HG03457 (cell line): ENCODE measurements around the gene NR6A1.

ENCODE experiments used
- ATAC-seq: cut with Tn5 transposase; IDR thresholded peaks from one replicate; pipeline ENCODE4 v1.9.1; 2021; ENCODE audit warnings: moderate number of reproducible peaks; ENCODE audit not compliant: unreplicated experiment

NR6A1 gene

DNA sequence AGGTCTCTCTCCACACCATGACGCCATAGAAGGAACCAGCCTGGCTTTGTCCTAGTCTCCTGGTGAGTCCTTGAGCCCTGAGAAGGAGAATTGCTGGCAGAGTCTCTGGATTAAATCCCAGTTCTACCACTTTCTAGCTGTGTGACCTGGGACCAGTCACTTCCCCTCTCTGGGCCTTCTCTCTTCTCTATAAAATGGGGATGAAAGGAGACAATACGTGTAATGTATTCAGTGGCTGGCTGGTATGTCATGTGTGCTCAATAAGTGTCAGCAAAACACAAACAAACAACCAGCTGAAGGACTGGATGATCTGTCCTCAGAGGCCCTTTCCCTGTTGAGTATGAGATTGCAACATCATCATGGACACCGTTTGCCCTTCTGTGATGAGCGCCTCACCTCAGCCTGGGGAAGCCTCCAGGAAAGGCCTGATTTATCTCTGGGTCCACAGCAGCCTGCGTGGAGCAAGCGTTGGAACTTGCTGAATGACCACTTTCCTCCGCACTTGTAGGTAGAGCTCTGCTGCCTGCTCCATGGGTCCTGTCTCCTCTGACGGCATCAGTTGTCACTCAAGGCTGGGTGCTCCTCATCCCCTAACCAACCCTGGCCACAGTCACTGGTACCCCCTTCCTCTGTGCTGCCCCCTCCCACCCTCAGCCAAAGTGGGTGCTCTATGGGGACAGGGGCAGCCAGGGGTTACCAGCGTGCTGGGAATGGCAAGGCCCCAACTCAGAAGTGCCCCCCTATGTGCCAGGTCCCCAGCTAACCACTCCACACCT, 260.3 kb downstream of the NR6A1 start:
- ATAC-seq: no peak

GRCh38 chr9:124507880-124508423, 263.2 kb downstream of the NR6A1 start:
- ATAC-seq: no peak

- ATAC-seq: no peak
These were observed 263.9 kb downstream of the NR6A1 start, which contains the start of gene NR5A1 for GRCh38 chr9:124506931-124507879. Gene NR5A1 (minus strand): TSS chr9:124507399. CDS start chr9:124503395, 4,004 bp downstream.

DNA sequence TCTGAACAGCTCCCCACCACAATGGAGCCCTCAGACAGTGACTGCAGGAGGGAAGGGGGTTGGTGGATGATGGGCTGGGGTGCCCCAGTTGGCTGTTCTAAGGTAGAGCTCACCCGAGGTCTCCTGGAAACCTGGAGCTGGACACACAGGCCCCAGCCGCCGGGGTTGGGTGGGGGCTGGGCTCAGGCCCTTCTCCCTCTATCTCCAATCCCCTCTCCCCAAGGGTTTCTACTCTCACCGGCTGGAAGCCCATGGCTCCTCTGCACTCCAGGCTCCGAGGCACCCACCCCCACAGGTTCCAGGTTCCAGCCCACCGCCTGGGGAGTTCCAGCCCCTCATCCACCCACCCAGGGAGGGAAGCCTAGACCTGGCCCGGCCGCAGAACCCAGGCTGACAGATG, 264.7 kb downstream of the NR6A1 start:
- ATAC-seq: no peak

GRCh38 chr9:124505901-124506346, 265.2 kb downstream of the NR6A1 start:
- no peak for ATAC-seq

DNA sequence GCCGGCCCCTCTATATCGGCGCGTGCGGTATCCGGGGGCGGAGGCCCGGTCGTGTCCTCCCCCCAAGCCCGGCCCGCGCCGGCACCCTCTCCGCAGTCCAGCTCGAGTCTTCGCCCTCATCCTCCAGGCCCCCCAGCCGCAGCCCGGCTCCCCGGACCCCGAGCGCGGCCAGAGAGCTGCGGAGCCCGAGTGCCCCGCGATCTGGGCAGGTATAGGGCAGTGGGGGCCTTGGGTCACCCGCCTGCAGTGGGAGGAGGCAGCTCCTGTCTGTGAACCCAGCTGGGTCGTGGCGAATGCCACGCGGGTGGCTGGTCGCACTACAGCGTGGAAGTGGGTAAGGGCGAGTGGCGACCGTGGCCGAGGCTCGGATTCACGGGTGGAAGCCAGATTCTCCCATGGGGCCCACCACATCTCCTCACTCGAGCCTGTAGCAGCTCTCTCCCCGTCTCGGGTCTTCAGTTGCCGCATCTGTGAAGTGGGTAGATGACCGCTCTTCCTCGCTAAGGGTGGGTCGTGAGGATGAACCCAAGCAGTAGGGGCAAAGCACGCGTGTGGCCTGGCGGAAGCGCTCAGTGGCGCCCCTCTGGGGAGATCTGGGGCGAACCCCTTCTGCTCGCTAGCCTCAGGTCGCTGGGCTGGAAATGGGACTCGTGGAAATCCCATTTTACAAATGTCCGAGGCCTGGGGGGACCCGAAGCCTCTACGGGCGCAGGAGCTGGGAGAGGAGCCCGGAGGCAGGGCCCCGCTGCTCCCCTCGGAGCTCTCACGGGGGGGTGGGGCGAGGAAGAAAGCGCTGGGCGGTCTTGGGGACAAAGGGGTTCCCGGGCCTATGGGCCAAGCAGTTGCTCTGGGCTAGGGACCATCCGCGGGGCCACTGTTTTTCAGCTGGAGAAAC, 265.9 kb downstream of the NR6A1 start:
- no peak for ATAC-seq

DNA sequence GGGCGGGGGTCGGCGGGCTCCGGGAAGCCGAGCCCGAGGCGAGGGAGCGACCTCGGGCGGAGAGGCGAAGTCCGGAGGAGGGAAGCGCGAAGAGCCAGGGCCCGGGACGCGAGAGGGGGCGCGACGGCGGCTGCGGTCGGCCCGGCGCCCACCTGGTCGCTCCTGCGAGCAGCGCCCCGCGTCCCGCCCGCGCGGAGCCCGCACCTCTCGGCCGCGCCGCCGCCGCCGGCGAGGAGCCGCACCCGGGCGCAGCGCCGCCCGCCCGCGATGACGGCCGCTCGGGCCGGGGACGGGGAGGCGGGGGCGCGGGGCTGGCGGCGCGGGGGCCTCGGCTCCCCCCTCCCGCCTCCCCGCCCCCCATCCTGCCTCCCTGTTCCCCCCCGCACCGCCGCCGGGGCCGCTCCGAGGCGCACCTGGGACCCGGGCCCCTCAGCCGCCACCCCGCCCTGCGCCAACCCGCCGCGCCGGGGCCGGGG, 266.5 kb downstream of the NR6A1 start:
- ATAC-seq: no peak

DNA sequence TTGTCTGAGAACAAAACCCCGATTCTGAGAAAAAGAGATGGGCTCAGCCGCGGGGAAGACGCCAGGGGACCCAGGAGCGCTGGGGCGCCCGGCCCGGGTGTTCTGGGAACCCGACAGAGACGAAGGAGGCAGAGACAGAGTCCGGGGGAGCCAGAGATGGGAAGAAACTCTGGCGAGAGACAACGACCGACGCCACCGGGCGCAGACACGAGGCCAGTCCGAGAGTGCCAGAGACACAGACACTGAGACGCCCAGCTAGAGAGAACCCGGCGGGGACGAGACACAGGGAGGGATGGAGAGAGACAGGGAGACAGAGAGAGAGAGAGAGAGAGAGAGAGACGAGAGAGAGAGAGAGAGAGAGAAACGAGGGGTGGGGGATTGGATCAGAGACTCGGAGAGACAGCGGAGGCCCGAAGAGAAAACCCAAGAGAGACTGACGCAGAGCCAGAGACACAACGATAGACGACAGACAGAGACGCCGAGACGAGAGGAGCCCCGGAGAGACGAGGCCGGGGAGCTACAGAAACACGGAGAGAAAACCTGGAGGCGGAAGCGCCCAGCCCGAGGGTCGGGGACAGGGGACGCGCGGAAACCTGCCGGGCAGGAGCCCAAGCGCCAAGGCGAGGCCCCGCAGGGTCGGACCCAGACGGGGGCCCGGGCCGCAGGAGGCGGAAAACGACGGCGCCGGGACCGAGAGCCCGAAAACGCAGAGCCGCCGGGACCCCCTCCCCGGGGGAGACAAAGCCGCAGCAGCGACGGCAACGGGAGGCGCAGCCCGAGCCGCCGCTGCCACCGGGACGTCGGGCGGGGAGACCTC, 267.2 kb downstream of the NR6A1 start:
- no peak for ATAC-seq

DNA sequence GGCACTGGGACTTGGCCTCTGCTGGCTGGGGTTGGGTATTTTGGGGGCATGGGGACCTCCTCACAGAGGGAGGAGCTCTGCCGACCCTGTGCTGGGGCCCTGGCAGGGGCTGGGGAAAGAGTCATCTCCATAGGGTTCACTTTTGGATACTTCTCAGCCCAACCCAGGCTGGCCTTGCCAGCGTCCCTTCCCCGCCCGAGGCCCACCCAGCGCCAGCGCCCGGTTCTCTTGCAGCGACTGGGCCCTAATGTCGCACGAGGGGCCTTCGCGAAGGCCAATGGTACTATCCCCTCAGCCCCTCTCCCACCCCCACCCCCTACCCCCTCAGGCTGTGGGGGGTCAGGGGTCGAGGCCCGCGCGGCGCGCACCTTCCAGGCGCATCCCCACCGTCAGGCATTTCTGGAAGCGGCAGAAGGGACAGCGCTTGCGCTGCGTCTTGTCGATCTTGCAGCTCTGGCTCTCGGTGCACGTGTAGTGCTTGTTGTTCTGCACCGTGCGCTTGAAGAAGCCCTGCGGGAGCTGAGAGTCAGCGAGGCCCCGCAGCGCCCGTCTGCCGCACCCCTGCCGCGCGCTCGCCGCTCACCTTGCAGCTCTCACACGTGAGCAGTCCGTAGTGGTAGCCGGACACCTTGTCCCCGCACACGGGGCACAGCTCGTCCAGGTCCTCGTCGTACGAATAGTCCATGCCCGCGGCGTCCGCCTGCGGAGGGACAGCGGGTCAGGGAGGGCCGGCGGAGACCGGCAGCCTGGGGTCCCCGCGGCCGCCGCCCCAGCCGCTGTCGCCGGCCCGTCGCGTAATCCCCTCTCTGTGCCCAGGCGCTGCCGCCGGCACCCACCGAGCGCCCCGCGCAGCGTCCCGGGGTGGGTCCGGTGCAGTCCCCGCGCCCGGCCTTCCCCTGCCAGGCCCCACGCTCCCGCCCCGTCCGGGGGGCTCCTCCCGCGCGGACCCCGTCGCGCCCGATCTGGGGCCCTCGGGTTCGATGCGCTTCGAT, 268.1 kb downstream of the NR6A1 start:
- ATAC-seq: no peak

DNA sequence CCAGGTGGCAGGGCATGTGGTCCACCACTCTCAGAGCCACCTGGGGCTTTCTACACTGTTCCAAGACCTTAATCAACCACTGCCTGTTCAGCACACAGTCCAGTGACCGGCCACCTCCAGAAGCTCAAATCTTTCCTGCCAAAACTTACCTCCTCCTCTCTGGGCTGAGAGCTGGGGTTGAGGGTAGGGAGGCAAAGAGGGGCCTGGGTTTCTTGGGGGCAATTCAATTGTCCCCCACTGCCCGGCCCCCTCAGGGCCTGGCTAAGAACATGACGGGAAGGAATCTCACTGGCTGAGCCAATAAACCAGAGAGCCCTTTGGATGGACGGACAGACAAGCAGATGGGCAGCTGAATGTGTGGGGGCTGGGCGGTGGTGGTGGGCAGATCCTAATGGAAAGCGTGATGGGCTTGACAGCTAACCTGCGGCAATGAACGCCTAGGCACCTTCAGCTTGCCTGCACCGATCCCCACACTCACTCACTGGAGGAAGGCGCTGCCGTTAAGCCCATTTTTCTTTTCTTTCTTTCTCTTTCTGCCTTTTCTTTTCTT, 269.3 kb downstream of the NR6A1 start:
- ATAC-seq: no peak

DNA sequence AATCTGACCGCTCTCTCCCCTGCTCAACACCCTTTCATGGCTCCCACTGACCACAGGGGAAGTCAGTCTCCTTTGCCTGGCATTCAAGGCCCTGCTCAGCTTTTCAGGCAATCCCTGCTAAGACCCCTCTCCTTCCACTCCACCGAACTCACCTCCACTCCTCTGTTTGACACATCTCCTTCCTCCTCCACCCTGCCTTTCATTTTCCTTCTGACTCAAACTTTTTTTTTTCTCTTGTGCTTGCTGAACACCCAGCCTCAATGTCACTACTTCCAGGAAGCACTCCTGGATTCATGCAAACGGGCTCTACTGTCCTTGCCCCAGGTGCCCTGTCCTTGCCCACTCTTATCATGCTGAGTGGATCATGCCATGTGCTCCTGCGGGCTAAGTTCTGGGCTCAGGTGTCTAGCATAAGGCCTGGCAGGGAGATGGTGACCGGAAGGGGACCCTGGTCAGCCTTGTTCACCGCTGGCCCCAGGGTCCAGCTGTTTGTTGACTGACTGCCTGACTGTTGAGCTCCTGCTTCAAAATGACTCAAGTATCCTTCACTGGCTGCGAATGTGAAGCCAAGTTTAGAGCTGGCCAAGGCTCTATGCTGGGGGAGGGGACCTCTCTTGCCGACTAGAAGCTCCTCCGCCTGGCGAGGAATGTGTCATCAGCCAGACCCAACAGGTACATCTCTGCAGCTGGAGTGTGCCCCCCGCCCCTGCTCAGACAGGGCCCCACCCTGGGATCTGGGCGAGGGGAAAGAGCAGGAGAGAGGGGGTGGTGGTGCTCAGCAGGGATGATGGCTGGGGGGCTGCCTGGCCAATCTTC, 270.1 kb downstream of the NR6A1 start:
- no peak for ATAC-seq

- no peak for ATAC-seq
These were observed 270.9 kb downstream of the NR6A1 start for GRCh38 chr9:124500028-124500795.

- ATAC-seq: no peak
These were observed 271.9 kb downstream of the NR6A1 start for GRCh38 chr9:124499216-124499615.

DNA sequence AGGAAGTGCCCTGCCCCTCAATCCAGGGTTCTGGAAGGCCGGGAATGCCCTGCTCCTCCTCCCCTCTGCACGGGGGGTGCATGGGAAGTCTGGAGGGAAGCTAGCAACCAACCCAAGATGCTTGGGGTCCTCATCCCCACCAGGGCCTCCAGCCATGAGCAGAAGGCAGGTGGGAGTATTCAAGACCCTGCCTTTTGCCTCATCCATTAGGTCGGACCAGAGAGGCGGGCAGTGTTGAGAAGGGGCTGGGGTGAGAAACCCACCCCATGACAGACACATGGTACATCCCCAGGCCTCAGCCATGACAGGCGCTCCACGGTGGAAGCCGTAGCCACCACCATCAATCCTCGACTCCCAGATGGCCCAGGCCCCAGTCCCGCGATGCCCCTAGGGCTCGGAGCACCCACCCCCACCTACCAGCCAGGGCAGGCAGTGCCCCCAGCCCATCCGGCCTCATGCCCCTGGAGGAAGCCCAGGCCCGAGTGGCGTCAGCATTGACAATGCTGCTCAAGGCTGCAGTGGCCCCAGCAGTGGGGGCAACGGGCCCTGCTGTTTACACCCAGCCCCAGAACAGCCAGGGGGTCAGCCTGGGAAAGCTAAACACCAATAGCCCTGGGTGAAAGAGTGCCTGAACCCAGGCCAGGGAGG, 272.5 kb downstream of the NR6A1 start:
- ATAC-seq: no peak

GRCh38 chr9:124498040-124498439, 273.1 kb downstream of the NR6A1 start:
- no peak for ATAC-seq

- no peak for ATAC-seq
These were observed 273.7 kb downstream of the NR6A1 start for GRCh38 chr9:124497441-124497840.
